MV-4-11 (cell line): ENCODE data around the gene EME1.
"Not testable (repeated sequence)": the region's sequence is repeated elsewhere in the genome, so short reads cannot be mapped to it uniquely, and the experiment has no call there.

Experiments
- DNase-seq: peaks from one replicate; lab custom pipeline; 2025; lab: John Stamatoyannopoulos, UW

EME1 gene

DNA sequence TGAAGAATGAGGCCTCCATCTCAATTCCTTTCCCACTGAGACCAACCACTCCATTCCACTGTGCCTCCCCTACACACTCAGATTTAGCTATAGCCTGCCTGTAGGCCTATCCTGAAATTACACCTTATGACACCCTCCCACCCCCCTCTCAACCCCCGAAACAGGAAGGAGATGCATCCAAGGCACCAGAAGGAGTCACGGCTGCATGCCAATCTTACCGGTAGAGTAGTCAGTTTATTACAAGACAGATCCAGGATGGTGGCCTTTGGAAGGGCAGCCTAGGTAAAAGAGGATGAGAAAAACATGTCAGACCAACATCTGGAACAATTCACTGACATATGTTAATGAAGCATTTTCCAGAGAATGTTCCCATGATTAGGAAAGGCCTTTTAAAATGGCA is 21.7 kb downstream of the EME1 start:
- DNase-seq, result no peak

DNA sequence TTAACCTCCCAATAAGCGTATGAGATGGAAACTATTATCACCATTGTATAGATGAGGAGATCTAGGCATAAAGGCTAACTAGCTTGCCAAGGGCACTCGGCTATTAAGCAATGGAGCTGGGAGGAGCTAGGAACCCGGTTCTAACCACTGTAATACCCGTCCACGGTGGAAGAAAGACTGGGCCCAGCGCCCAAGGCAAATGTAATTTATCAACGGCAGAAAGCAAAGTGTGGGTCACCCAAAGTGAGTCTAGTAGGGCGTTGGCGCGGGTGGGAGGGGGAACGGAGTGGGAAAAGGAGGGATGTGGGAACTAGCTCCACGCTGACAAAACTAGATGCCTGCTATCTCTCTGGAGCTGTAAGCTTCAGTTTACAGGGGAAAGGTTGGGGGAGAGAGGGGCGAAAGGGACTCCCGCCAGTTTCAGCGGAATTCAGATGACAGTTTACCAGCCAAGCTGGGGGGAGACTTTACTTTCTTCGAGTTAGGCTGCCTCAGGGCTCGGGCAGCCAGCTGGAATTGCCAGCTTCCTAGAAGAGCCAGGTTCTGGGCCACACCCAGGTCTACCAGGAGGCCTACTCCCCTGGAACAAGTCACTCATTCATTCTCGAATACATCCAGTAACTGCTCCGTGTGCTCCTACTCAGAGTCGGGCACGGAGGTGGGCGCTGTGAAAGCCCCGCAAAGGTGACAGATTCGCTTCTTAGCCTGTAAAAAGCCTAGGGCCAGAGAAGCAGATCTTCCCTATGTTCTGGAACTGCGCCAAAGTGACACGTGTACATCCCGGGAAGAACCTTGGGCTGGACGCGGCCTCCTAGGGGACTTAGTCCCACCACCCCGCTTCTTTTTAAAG is 23.5 kb downstream of the EME1 start:
- peak; percentile 49 for DNase-seq

DNA sequence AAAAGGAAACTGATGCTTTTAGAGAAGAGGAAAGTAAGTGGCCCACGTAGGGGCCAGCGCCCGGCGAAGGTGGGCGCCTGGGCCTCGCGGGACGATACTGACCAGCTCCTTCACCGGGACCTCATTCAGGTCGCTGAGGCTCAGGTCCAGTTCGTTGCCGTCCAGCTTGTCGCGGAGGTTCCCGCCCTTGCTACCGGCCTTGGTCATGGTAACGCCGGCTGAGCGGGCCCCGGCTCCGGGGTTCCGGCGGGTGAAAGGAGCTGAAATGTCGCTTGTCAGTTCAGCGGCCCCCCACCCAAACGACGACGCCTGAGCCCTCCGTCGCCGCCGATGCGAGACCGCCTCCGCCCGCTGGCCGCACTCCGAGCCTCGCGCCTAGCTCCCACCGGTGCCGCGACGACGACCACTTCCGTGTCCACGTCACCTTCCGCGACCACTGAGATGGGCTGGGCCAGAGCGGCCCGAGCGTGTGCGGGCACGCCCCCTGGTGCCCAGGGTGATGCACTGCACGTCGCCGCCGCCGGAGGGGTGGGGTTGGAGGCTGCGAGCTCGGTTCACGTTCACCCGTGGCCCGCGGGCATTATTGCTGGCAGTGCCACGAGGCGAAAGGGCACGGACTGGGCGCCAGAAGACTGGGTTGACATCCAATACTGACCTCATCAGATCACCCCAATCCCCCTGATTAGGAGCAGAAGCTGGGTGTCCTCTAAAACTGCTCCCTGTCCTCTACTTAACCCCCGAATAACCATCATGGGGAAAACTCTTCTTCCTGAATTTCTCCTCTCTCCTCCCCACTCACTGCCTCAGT is 24.3 kb downstream of the EME1 start, which contains the start of gene LRRC59:
Gene LRRC59, minus strand, starts transcription at position 413 of the 808 bp plus-strand sequence. Its CDS starts 206 bp downstream, at position 207.
- DNase-seq, result peak; percentile 76

DNA sequence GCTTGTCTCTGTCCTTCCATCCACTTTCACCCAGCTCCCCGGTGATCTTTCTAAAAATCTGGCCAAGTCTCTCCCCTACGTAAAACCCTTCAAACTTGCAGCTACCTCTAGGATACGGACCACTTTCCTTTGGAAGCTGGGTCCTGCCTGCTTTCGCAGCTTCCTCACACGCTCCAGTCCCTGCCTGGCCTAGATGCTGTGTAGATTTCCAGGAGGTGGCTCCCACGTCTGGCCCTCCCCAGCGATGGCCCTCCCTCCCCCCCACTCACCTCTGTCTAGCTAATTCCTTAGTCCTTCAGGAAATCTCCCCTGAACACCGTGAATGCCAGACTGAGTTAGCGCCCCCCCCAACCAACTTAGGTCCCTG is 24.9 kb downstream of the EME1 start:
- no peak for DNase-seq

DNA sequence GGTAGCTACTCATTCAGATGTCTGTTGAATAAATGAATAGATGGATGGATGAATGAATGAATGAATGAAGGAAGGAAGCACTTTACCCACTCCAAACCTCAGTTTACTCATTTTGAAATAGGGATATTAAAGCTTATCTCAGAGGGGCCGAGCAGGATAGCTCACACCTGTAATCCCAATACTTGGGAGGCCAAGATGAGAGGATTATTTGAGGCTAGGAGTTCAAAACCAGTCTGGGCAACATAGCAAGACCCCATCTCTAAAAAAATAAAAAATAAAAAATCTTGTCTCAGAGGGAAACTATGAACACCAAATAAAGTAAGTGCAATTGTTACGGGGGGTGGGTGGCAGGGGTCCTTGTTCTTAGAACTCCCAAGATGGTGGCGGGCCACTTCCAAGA is 25.6 kb downstream of the EME1 start:
- DNase-seq, result not testable (repeated sequence)

DNA sequence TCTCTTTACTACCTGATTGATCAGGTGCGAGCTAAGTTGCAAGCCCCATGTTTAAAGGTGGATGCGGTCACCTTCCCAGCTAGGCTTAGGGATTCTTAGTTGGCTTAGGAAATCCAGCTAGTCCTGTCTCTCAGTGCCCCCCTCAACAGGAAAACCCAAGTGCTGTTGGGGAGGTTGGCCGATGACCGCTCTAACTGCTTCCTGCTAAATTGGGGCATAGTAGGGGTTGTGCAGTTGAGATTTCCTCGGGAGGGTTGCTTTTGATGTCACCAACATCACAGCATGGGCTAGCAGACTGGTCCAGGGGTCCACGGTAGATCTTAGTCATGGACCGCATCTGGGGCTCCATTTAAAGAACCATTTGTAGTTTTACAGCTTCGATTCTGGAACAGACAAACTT is 26.6 kb downstream of the EME1 start:
- not testable (repeated sequence) for DNase-seq

DNA sequence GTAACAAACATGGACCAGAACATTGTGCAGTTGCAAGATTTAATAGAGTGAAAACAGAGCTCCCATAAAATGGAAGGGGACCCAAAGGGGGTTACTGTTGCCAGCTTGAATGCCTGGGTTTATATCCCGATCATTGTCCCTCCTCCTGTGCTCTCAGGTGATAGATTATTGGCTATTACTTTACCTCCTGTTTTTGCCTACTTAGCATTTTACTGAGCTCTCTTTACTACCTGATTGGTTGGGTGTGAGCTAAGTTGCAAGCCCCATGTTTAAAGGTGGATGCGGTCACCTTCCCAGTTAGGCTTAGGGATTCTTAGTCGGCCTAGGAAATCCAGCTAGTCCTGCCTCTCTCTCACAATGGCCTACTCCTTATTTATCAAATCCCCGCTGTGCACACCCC is 32.3 kb downstream of the EME1 start:
- DNase-seq, result not testable (repeated sequence)

DNA sequence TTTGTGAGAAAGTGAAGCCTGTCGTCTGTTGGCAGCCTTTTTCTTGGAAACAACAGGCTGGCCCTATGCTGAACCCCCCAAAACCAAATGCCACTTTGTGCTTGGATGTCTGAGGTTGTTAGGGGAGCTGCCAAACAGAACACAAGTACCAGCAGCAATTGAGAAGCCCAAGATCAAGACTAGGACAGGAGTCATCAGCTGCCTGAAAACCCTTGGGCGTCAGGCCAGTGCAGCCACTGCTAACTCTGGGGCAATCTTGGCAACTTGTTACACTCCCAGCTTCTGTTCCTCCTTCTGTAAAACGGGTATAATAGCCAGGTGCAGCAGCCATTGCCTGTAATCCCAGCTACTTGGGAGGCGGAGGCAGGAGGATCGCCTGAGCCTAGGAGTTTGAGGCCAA is 33.5 kb downstream of the EME1 start:
- DNase-seq, result no peak

DNA sequence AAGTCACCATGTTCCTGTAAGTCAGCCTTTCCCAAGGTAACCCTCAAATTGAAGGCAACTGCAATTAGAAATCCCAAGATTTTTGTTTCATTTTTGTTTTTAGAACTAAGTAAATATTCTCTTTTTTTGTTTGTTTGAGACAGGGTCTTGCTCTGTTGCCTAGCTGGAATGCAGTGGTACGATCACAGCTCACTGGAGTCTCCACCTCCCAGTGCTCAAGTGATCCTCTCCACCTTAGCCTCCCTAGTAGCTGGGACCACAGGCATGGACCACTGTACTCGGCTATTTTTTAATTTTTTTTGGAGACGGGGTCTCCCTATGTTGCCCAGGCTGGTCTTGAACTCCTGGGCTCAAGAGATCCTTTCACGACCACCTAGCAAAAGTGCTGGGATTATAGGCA is 34.9 kb downstream of the EME1 start:
- no peak for DNase-seq

DNA sequence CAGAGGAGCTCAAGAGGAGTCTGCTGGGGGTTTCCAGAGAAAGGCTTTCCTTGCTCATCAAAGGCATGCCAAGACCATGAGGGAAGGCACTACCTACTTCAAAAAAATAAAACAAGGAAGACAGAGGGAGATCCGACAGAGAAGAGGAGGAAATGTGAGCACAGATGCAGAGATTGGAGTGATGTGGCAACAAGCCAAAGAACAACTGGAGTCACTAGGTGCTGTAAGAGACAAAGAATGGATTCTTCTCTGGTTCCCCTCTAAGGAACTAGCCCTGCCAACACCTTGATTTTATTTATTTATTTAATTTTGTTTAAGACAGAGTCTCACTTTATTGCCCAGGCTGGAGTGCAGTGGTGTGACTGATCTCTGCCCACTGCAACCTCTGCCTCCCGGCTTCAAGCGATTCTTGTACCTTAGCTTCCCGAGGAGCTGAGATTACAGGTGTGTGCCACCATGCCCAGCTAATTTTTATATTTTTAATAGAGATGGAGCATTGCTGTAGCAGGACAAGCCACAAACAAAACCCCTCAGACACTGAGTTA is 39.2 kb downstream of the EME1 start:
- no peak for DNase-seq

DNA sequence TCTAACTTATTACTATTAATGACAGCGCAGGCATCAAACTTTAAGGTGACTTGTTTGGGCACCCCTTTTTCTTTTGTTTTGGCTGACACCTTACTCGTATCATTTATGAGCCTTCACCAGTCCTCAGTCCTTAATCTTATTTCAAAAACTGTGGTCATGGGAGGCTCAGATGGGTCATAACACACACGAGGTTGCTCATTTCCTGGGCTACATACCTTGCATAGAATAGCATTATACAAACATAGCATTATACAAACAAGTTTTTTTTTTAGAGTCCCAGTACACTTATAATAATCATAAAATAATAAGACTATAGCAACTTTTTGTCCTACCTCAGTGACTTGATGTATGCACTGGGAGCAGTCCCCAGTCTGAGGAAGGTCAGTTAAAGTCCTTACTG is 41.8 kb downstream of the EME1 start:
- DNase-seq, result no peak

DNA sequence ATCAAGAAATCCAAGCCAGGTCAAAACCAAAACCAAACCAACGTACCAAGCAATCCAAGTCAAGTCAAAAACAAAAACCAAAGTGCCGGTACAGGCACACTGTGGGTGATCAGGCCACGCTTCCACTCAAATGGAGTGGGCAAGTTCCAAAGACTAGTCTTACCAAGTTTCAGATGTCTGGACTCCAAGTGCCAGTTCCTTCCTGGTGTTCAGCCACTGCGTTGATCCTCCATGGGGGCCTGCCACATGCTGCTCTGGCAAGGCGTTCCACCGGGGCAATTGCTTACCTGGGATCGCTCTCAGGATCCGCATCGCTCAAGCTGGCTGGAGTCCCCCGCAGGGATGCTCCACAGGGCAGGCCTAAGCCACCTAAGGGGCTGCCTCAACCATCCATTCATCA is 46.5 kb downstream of the EME1 start:
- DNase-seq, result not testable (repeated sequence)

DNA sequence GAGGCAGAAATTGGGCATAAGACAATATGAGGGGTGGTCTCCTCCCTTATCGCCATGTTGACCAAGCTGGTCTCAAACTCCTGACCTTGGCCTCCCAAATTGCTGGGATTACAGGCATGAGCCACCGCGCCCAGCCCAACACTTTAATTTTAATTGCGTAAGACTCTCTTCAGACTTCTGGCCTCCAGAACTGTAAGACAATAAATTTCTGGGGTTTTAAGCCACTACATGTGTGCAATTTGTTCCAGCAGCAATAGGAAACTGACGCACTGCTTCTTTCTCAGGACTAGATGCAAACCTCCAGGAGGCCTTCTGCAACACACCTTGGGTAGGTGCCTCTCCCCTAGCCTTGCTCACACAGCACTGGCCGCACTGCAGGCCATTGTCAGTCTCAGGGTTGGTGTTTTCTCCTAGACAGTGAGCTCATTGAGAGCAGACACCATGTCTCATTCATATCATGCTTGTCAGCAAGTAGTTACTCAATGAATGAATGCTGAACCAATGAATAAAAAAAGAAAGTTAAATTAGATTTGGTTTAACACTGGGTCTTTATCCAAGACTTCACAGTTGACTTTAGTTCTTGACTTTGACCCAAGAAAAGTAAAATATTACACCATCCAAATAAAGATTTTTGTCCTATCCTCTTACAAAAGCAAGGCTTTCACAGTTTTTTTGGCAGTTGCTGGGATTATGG is 47.5 kb downstream of the EME1 start:
- DNase-seq, result peak; percentile 70

DNA sequence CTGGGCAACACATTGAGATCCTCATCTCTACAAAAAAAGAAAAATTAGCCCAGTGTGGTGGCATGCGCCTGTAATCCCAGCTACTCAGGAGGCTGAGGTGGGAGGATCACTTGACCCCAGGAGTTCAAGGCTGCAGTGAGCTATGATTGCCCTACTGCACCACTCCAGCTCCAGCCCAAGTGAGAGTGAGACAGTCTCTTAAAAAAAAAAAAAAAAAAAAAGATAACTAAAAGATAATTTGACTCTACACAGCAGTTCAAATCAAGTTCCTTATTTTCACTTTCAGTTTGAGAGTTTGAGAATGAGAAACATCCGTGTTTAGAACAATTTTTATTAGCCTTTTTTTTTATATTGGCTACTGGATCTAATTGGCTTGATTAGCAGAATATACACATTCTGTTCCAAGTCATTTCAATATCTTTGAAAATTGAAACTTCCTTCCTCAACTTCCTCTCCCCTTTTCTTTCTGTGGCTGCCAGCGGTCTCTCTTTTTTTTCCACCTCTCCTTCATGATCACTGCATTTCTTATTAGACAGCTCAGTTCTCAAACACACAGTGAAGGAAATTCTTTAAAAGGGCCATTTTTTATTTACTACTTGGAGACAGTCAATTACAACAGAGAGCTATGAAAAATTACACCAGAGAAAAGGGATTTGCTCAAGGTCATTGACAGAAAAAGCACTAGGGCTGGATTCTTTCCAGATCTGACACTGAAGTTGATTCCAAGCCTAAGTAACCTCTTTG is 48.5 kb downstream of the EME1 start:
- peak; percentile 80 for DNase-seq

DNA sequence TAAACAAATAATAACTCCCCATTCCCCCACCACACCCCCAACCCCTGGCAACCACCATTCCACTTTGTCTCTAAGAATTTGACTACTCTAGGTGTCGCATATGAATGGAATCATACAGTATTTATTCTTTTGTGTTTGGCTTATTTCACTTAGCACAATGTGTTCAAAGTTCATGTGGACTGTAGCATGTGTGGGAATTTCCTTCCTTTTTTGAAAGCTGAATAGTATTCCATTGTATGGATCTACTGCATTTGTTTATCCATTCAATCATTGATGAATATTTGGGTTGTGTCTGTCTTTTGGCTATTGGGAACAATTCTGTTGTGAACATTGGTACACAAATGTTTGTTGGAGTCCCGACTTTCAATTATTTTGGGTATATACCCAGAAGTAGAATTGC is 49.7 kb downstream of the EME1 start:
- no peak for DNase-seq

DNA sequence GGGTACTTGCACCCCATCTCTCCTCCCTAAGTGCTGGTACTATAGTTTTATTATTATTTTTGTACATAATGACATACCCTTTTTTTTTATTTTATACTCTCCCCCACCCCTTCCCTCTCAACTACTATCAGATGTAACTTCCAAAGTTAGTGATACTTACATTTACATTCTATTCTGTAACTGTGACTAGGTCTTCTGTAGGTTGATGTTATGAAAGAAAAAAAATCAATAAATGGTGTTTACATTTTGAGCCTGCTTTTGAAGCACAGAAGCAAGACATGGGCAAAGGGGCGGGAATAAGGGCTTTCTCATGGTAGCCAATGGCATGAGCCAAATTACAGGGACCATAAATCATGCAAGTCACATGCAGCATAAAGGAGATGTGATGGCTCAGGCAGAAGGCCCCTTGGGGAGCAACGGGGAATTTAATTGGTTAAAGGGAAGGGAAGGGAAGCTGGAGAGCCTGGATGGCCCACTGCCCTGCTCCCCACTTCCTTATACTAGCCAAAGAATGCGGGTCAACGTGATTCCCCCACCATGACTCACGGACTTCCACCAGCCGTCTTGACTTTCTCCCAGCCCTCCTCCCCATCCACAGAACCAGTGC is 50.6 kb downstream of the EME1 start:
- DNase-seq, result peak; percentile 88

DNA sequence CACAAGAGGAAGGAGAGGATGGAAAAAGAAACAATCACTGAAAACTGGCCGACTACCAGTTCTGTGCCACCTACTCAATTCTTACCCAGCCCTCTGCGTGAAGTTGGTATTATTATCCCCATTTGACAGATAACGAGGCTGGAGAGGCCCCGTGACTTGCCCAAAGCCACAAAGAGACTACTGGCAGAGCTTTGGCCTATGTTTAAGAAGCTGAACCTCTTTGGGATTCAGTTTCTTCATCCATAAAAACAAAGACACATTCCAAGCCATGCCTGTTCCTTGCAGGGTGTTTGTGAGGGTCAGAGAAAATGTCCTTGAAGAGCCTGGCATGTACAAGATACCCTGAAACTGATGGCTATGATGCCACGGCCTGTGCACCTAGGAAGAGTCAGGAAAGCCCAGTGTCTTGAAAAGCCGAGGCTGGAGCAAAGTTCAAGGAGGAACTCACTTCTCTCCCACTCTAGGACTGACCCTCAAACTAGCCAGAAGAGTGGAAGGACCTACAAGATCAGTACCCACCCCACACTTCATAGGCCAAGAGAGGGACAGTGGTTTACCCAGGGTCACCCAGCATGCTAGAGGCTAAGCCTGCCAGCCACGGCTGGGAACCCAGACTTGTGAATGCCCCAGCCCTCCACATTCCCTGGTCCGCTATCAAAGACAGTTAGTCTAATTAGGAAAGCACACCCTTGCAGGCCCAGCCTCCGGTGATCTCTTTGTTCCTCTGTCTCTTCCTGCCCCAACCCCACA is 51.4 kb downstream of the EME1 start:
- no peak for DNase-seq

DNA sequence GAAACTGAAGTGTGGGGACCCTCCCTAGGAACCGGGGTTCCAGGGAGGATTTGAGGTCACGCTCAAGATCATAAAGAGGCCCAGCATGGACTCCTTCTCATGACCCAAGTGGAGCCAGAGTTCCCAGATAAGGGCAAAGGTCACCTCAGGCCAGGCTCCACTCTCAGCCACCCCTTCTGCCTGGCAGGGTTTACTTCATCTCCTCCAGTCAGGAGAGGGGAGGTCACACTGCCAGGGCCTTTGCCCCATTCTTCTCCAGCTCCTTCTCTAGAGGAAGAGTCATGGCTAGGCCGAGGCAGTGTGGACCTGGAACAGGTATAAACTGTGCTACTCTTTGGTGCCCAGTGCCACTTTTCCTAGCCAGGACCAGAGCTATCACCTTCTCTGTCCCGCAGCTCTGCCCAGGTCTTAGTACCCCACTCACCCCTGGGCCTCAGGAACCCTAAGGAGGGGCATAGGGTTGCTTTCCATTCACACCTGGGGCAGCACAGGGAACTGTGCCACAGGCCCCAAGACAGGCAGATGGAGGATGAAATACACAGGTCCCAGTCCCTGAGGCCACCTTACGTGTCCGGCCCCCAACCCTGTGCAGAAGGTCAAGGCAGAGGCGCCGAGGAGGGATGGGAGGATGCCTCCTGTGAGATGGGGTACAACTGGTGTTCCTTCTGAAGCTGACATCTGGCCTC is 52.1 kb downstream of the EME1 start:
- DNase-seq, result no peak

DNA sequence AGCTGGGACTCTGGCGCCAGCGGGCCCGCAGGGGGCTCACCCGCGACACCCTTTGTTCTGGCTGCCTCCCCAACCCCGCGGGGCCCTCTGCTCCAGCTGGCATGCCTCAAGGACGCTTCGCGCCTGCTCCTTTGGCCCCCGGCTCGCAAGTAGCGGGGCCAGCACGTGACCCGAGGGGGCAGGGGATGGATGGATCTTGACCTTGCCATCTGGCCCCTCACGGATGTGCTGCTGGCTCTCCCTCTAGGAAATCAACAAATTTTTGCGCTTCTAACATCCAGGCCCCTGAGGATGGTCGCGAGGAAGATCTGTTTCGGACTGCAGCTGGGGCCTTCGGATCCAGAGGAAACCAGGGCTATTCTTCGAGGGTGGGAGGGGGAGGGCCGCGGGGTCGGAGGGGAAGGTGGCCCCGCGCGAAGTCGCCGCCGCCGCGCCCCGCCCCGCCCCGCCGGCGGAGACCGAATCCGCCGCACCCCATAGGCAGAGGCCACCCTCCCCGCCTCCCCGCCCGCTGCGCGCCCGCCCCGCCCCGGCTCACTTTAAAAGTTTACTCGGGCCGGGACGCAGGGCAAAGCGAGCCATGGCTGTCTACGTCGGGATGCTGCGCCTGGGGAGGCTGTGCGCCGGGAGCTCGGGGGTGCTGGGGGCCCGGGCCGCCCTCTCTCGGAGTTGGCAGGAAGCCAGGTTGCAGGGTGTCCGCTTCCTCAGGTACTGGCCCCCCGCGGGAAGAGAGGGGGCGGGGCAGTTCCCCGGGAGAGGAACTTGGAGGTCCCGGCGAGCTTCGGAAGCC is 52.8 kb downstream of the EME1 start, which contains the start of gene ACSF2:
Gene ACSF2, plus strand, starts transcription at position 537 of the 790 bp plus-strand sequence. Its CDS starts 44 bp downstream, at position 581.
- DNase-seq, result peak; percentile 24
